ENCODE measurements around the gene APOM. TPM values are rescaled to one million over a fixed set of nuclear protein-coding genes. Genes with fewer than 3 reads are reported as not detected.
A peak's percentile ranks its signal among the peaks of the same experiment; 100 is the strongest.

The APOM gene
- total and polyA plus RNA-seq, 11 donors = 0.54 to 6.6 (median 1.8) TPM

- TF ChIP-seq CTCF (IDR thresholded peaks at IDR 0.05) = no peak
- TF ChIP-seq POLR2A (IDR thresholded peaks at IDR 0.05) = no peak
- intact Hi-C loops (cut with DNase I) = no loop called here
- WGBS, 4 donors = 44 to 58% (median 47%) methylated on average over 3 of the region's 3 CpGs
- peaks cover 0 to 86% (median 80%) of the 10 kb centered on the region in 9 donors for H3K36me3 ChIP-seq
- no peak overlapping the region for H3K27ac ChIP-seq
- H3K27me3 ChIP-seq = no peaks in the 10 kb centered on the region
- H3K4me1 ChIP-seq = peaks cover 3 to 33% (median 16%) of the 10 kb centered on the region in 12 donors
- H3K9me3 ChIP-seq = no peaks in the 10 kb centered on the region
- ATAC-seq (no peak), DNase-seq (no peak)
- no peak overlapping the region for H3K4me3 ChIP-seq
Observed at GRCh38 chr6:31697555-31697954, 41.9 kb downstream of the APOM start.

- intact Hi-C loops (cut with DNase I) = loop anchor here in 2 of 10 donors (5.0 kb wide), 2 partner anchors 36 to 131 kb away; partner anchors contain the start of gene CLIC1 (in 1 of the 2)
- peak overlapping the region in 3 of 12 donors; percentile 74 to 99 (median 80) for H3K4me3 ChIP-seq
- H3K36me3 ChIP-seq = peaks cover 0 to 53% (median 46%) of the 10 kb centered on the region in 9 donors
- DNase-seq (no peak), ATAC-seq (no peak)
- 88 to 92% (median 89%) methylated on average over 5 of the region's 5 CpGs for WGBS, 4 donors
- TF ChIP-seq POLR2A (IDR thresholded peaks at IDR 0.05) (no peak), CTCF (IDR thresholded peaks at IDR 0.05) (no peak)
- H3K27ac ChIP-seq = no peak overlapping the region
- H3K27me3 ChIP-seq = no peaks in the 10 kb centered on the region
- no peaks in the 10 kb centered on the region for H3K9me3 ChIP-seq
- peaks cover 3 to 38% (median 21%) of the 10 kb centered on the region in 12 donors for H3K4me1 ChIP-seq
Observed at GRCh38 chr6:31700740-31701401, 45.2 kb downstream of the APOM start.

GRCh38 chr6:31701666-31702404, 46.1 kb downstream of the APOM start:
- H3K27me3 ChIP-seq = no peaks in the 10 kb centered on the region
- peak overlapping the region; percentile 90 to 100 (median 98) for H3K27ac ChIP-seq
- 16 to 21% (median 18%) methylated on average over 7 of the region's 7 CpGs for WGBS, 4 donors
- H3K9me3 ChIP-seq = no peaks in the 10 kb centered on the region
- intact Hi-C loops (cut with DNase I) = loop anchor here in 4 of 10 donors (2.0 to 5.0 kb wide), 3 partner anchors 27 to 130 kb away; partner anchors contain the start of genes DDAH2 (in 2 of the 4) and CLIC1 (in 1 of the 4)
- DNase-seq (peak in 4 of 5 donors; percentile 39 to 65 (median 56)), ATAC-seq (peak in 1 of 4 donors; percentile 8)
- peaks cover 0 to 43% (median 37%) of the 10 kb centered on the region in 9 donors for H3K36me3 ChIP-seq
- peaks cover 3 to 38% (median 21%) of the 10 kb centered on the region in 12 donors for H3K4me1 ChIP-seq
- no peak for TF ChIP-seq CTCF (IDR thresholded peaks at IDR 0.05)
- TF ChIP-seq POLR2A (IDR thresholded peaks at IDR 0.05) = no peak
- peak overlapping the region; percentile 58 to 99 (median 78) for H3K4me3 ChIP-seq

- no peaks in the 10 kb centered on the region for H3K9me3 ChIP-seq
- peak overlapping the region; percentile 90 to 100 (median 98) for H3K27ac ChIP-seq
- peaks cover 0 to 38% (median 31%) of the 10 kb centered on the region in 9 donors for H3K36me3 ChIP-seq
- WGBS, 4 donors = 0 to 1% (median 1%) methylated on average over 10 of the region's 10 CpGs
- intact Hi-C loops (cut with DNase I) = loop anchor here in 4 of 10 donors (2.0 to 5.0 kb wide), 3 partner anchors 26 to 130 kb away; partner anchors contain the start of genes DDAH2 (in 2 of the 4) and CLIC1 (in 1 of the 4)
- peaks cover 3 to 35% (median 21%) of the 10 kb centered on the region in 12 donors for H3K4me1 ChIP-seq
- no peak for TF ChIP-seq CTCF (IDR thresholded peaks at IDR 0.05)
- DNase-seq (peak in 2 of 5 donors; percentile 27), ATAC-seq (peak in 2 of 4 donors; percentile 24 to 29)
- H3K4me3 ChIP-seq = peak overlapping the region; percentile 58 to 99 (median 78)
- no peaks in the 10 kb centered on the region for H3K27me3 ChIP-seq
Observed at GRCh38 chr6:31702405-31702818, 46.7 kb downstream of the APOM start.
